ENCODE data around the gene PLPP4. TPM values are rescaled to one million over a fixed set of nuclear protein-coding genes. Genes with fewer than 3 reads are reported as not detected.

PLPP4 gene
- total RNA-seq, 6 experiments from 2014 or later = 12.2 to 31.1 (median 16.9) TPM

GRCh38 chr10:120580918-120581895, 124.2 kb downstream of the PLPP4 start:
- Mint-ChIP-seq H3K4me1 (ENCODE audit: low read depth) (peaks cover 14% of the 10 kb centered on the region), H3K27me3 (ENCODE audit: insufficient read depth) (no peaks in the 10 kb centered on the region; the same call in 1 of the 2 replicates), H3K4me3 (no peak overlapping the region), H3K36me3 (ENCODE audit: low read depth) (peaks cover 4% of the 10 kb centered on the region), H3K9me3 (no peaks in the 10 kb centered on the region), H3K27ac (no peak overlapping the region)
- TF ChIP-seq CTCF (IDR thresholded peaks at IDR 0.05) = no peak
- no peak for DNase-seq

GRCh38 chr10:120582753-120583152, 125.7 kb downstream of the PLPP4 start:
- H3K27ac Mint-ChIP-seq = no peak overlapping the region
- TF ChIP-seq CTCF (IDR thresholded peaks at IDR 0.05) = no peak
- no peak for DNase-seq
- no peak overlapping the region for H3K4me3 Mint-ChIP-seq
- H3K4me1 Mint-ChIP-seq (ENCODE audit: low read depth) = peaks cover 21% of the 10 kb centered on the region
- H3K9me3 Mint-ChIP-seq = no peaks in the 10 kb centered on the region
- no peaks in the 10 kb centered on the region; the same call in none of the 2 replicates for H3K36me3 Mint-ChIP-seq (ENCODE audit: low read depth)
- no peaks in the 10 kb centered on the region; the same call in 1 of the 2 replicates for H3K27me3 Mint-ChIP-seq (ENCODE audit: insufficient read depth)

GRCh38 chr10:120583424-120584108, 126.5 kb downstream of the PLPP4 start:
- no peaks in the 10 kb centered on the region for H3K9me3 Mint-ChIP-seq
- H3K36me3 Mint-ChIP-seq (ENCODE audit: low read depth) = no peaks in the 10 kb centered on the region; the same call in none of the 2 replicates
- no peak overlapping the region for H3K27ac Mint-ChIP-seq
- no peak overlapping the region for H3K4me3 Mint-ChIP-seq
- peaks cover 21% of the 10 kb centered on the region for H3K4me1 Mint-ChIP-seq (ENCODE audit: low read depth)
- no peak for DNase-seq
- H3K27me3 Mint-ChIP-seq (ENCODE audit: insufficient read depth) = no peaks in the 10 kb centered on the region; the same call in 1 of the 2 replicates
- TF ChIP-seq CTCF (IDR thresholded peaks at IDR 0.05) = no peak

- Mint-ChIP-seq H3K4me1 (ENCODE audit: low read depth) (peaks cover 21% of the 10 kb centered on the region), H3K4me3 (no peak overlapping the region), H3K27me3 (ENCODE audit: insufficient read depth) (no peaks in the 10 kb centered on the region; the same call in 1 of the 2 replicates), H3K36me3 (ENCODE audit: low read depth) (no peaks in the 10 kb centered on the region; the same call in none of the 2 replicates), H3K9me3 (no peaks in the 10 kb centered on the region), H3K27ac (no peak overlapping the region)
- no peak for DNase-seq
- TF ChIP-seq CTCF (IDR thresholded peaks at IDR 0.05) = no peak
Measured at GRCh38 chr10:120584786-120585185, 127.8 kb downstream of the PLPP4 start.

GRCh38 chr10:120586471-120586872, 129.4 kb downstream of the PLPP4 start:
- no peak overlapping the region for H3K4me3 Mint-ChIP-seq
- H3K36me3 Mint-ChIP-seq (ENCODE audit: low read depth) = no peaks in the 10 kb centered on the region; the same call in none of the 2 replicates
- peaks cover 21% of the 10 kb centered on the region for H3K4me1 Mint-ChIP-seq (ENCODE audit: low read depth)
- H3K27me3 Mint-ChIP-seq (ENCODE audit: insufficient read depth) = no peaks in the 10 kb centered on the region
- DNase-seq = peak; percentile 68
- H3K9me3 Mint-ChIP-seq = no peaks in the 10 kb centered on the region
- TF ChIP-seq CTCF (IDR thresholded peaks at IDR 0.05) = no peak
- no peak overlapping the region for H3K27ac Mint-ChIP-seq

Measured in HFFc6 (cell line).